RKO (cell line): ENCODE data around the gene USP17L21.
A peak's percentile ranks its signal among the peaks of the same experiment; 100 is the strongest.
"Not testable (repeated sequence)": the region's sequence is repeated elsewhere in the genome, so short reads cannot be mapped to it uniquely, and the experiment has no call there.

ENCODE experiments used
- DNase-seq: peaks from one replicate; pipeline ENCODE4 v3.0.0-alpha.2; 2016; ENCODE audit warnings: low spot score

Gene USP17L21

GRCh38 chr4:9262572-9262971, at the start of gene USP17L21:
USP17L21 (plus strand) TSS chr4:9262872; CDS start chr4:9262872, 0 bp downstream.
- not testable (repeated sequence) for DNase-seq

GRCh38 chr4:9214701-9215100, 48.0 kb upstream of the USP17L21 start:
- DNase-seq, result not testable (repeated sequence)

DNA sequence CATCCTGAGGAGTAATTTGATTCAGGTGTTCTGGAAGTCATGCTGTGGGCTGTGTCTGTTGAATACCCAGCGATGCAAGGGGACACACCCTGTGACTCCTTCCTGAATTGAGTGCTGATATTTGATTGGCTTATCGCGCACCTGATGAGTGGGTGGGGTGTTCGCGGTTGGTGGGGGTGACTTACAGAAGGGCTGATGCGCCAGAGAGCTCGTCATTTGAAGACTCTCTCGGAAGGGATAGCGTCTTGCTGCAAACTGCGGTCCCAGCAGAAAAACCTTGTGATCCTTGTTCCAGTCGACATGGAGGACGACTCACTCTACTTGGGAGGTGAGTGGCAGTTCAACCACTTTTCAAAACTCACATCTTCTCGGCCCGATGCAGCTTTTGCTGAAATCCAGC, 47.6 kb upstream of the USP17L21 start, which contains the start of gene USP17L11:
USP17L11 (plus strand) TSS at position 301 of the 400 bp plus-strand sequence; CDS start at position 301, 0 bp downstream.
- DNase-seq, result not testable (repeated sequence)

GRCh38 chr4:9219852-9220251, 42.8 kb upstream of the USP17L21 start, which contains the start of gene USP17L12:
USP17L12 (plus strand) TSS chr4:9220152; CDS start chr4:9220152, 0 bp downstream.
- DNase-seq, result not testable (repeated sequence)

- not testable (repeated sequence) for DNase-seq
Measured at GRCh38 chr4:9224596-9224995, 38.1 kb upstream of the USP17L21 start, which contains the start of gene USP17L13. USP17L13 (plus strand) TSS chr4:9224896; CDS start chr4:9224896, 0 bp downstream.

DNA sequence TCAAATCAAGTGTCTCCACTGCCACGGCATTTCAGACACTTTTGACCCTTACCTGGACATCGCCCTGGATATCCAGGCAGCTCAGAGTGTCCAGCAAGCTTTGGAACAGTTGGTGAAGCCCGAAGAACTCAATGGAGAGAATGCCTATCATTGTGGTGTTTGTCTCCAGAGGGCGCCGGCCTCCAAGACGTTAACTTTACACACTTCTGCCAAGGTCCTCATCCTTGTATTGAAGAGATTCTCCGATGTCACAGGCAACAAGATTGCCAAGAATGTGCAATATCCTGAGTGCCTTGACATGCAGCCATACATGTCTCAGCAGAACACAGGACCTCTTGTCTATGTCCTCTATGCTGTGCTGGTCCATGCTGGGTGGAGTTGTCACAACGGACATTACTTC, 32.4 kb upstream of the USP17L21 start:
- DNase-seq, result not testable (repeated sequence)

- not testable (repeated sequence) for DNase-seq
Measured at GRCh38 chr4:9234085-9234484, 28.6 kb upstream of the USP17L21 start, which contains the start of gene USP17L15. USP17L15 (plus strand) TSS chr4:9234385; CDS start chr4:9234385, 0 bp downstream.

DNA sequence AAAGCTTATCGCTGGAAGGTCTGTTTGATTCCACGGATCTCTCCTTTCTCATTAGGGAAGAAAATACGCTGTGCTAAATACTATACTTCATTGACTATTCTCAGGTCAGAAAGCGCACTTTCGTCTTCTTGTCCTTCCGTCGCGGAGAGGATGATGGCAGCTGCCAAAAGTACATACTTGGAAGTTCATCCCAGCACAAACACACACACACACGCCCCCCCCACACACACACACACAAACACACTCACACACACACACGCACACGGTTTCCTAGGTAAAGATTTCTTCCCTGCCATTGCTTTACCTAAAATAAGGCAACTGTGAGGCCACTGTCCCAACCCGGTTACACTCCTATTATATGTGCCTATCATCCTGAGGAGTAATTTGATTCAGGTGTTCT, 24.2 kb upstream of the USP17L21 start:
- DNase-seq, result not testable (repeated sequence)

DNA sequence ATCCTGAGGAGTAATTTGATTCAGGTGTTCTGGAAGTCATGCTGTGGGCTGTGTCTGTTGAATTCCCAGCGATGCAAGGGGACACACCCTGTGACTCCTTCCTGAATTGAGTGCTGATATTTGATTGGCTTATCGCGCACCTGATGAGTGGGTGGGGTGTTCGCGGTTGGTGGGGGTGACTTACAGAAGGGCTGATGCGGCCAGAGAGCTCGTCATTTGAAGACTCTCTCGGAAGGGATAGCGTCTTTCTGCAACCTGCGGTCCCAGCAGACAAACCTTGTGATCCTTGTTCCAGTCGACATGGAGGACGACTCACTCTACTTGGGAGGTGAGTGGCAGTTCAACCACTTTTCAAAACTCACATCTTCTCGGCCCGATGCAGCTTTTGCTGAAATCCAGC, 19.1 kb upstream of the USP17L21 start, which contains the start of gene USP17L17:
USP17L17 (plus strand) TSS at position 301 of the 400 bp plus-strand sequence; CDS start at position 301, 0 bp downstream.
- not testable (repeated sequence) for DNase-seq

GRCh38 chr4:9247953-9248680, 14.6 kb upstream of the USP17L21 start, which contains the start of gene USP17L18:
USP17L18 (plus strand) TSS chr4:9248630; CDS start chr4:9248630, 0 bp downstream.
- peak; percentile 0 for DNase-seq

DNA sequence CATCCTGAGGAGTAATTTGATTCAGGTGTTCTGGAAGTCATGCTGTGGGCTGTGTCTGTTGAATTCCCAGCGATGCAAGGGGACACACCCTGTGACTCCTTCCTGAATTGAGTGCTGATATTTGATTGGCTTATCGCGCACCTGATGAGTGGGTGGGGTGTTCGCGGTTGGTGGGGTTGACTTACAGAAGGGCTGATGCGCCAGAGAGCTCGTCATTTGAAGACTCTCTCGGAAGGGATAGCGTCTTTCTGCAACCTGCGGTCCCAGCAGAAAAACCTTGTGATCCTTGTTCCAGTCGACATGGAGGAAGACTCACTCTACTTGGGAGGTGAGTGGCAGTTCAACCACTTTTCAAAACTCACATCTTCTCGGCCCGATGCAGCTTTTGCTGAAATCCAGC, 9.6 kb upstream of the USP17L21 start, which contains the start of gene USP17L19:
USP17L19 (plus strand) TSS at position 301 of the 400 bp plus-strand sequence; CDS start at position 301, 0 bp downstream.
- not testable (repeated sequence) for DNase-seq

DNA sequence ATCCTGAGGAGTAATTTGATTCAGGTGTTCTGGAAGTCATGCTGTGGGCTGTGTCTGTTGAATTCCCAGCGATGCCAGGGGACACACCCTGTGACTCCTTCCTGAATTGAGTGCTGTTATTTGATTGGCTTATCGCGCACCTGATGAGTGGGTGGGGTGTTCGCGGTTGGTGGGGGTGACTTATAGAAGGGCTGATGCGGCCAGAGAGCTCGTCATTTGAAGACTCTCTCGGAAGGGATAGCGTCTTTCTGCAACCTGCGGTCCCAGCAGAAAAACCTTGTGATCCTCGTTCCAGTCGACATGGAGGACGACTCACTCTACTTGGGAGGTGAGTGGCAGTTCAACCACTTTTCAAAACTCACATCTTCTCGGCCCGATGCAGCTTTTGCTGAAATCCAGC, 4.8 kb upstream of the USP17L21 start, which contains the start of gene USP17L20:
USP17L20 (plus strand) TSS at position 301 of the 400 bp plus-strand sequence; CDS start at position 301, 0 bp downstream.
- DNase-seq, result not testable (repeated sequence)

DNA sequence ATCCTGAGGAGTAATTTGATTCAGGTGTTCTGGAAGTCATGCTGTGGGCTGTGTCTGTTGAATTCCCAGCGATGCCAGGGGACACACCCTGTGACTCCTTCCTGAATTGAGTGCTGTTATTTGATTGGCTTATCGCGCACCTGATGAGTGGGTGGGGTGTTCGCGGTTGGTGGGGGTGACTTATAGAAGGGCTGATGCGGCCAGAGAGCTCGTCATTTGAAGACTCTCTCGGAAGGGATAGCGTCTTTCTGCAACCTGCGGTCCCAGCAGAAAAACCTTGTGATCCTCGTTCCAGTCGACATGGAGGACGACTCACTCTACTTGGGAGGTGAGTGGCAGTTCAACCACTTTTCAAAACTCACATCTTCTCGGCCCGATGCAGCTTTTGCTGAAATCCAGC, 4.6 kb downstream of the USP17L21 start, which contains the start of gene USP17L22:
USP17L22 (plus strand) TSS at position 301 of the 400 bp plus-strand sequence; CDS start at position 301, 0 bp downstream.
- not testable (repeated sequence) for DNase-seq

GRCh38 chr4:9271719-9272118, 9.0 kb downstream of the USP17L21 start:
- not testable (repeated sequence) for DNase-seq
